Caki2 (cell line): ENCODE measurements around the gene SINHCAF. TPM values are rescaled to one million over a fixed set of nuclear protein-coding genes. Genes with fewer than 3 reads are reported as not detected.
"Not testable (repeated sequence)": the region's sequence is repeated elsewhere in the genome, so short reads cannot be mapped to it uniquely, and the experiment has no call there.

Experiments used
- DNase-seq: peaks from one replicate; pipeline ENCODE4 v3.0.0-alpha.2; 2015; ENCODE audit warnings: low read depth
- in situ Hi-C: cut with HindIII; loops from 2 replicates; pipeline ENCODE4 v1.10.0; 2016; ENCODE audit warnings: low sequenced_read_pairs, low pct_unique_long_range_greater_than_20kb, mixed read lengths
- total RNA-seq: library from RNA; depleted of rRNA; stranded (reverse); fragments of >200 nt; shearing (Covaris generic); gene quantifications from 2 replicates; pipeline ENCODE4 v1.2.3, GENCODE V29; 2014; ENCODE audit warnings: low replicate concordance

SINHCAF gene
- total RNA-seq, 1 experiment from 2014 or later, result 115 TPM

GRCh38 chr12:31279390-31279924, 46.5 kb downstream of the SINHCAF start:
- no peak for DNase-seq
- in situ Hi-C loops, result no loop called here

GRCh38 chr12:31278832-31279231, 47.1 kb downstream of the SINHCAF start:
- DNase-seq, result no peak
- in situ Hi-C loops, result no loop called here

GRCh38 chr12:31278424-31278823, 47.5 kb downstream of the SINHCAF start:
- no peak for DNase-seq
- in situ Hi-C loops, result no loop called here

- no peak for DNase-seq
- in situ Hi-C loops, result no loop called here
These were observed 48.9 kb downstream of the SINHCAF start for GRCh38 chr12:31277081-31277480.

GRCh38 chr12:31275491-31275890, 50.5 kb downstream of the SINHCAF start:
- DNase-seq, result no peak
- in situ Hi-C loops, result no loop called here

- no peak for DNase-seq
- in situ Hi-C loops, result no loop called here
These were observed 51.2 kb downstream of the SINHCAF start for GRCh38 chr12:31274520-31275300.

- in situ Hi-C loops, DNase-seq: not testable (repeated sequence)
These were observed 52.2 kb downstream of the SINHCAF start for GRCh38 chr12:31273794-31274193.

- in situ Hi-C loops, result no loop called here
- DNase-seq, result no peak
These were observed 53.2 kb downstream of the SINHCAF start for GRCh38 chr12:31272607-31273225.

- in situ Hi-C loops, result no loop called here
- no peak for DNase-seq
These were observed 58.0 kb downstream of the SINHCAF start for GRCh38 chr12:31267966-31268365.

GRCh38 chr12:31265722-31266121, 60.2 kb downstream of the SINHCAF start:
- in situ Hi-C loops, result no loop called here
- no peak for DNase-seq

- in situ Hi-C loops, result no loop called here
- no peak for DNase-seq
These were observed 62.3 kb downstream of the SINHCAF start for GRCh38 chr12:31263661-31264060.

GRCh38 chr12:31261744-31262143, 64.2 kb downstream of the SINHCAF start:
- no peak for DNase-seq
- in situ Hi-C loops, result no loop called here

GRCh38 chr12:31260840-31261239, 65.1 kb downstream of the SINHCAF start:
- in situ Hi-C loops, result no loop called here
- no peak for DNase-seq

GRCh38 chr12:31259136-31259886, 66.6 kb downstream of the SINHCAF start:
- in situ Hi-C loops, result no loop called here
- no peak for DNase-seq

GRCh38 chr12:31257784-31258183, 68.2 kb downstream of the SINHCAF start:
- in situ Hi-C loops, result no loop called here
- DNase-seq, result no peak

GRCh38 chr12:31251707-31252611, 74.0 kb downstream of the SINHCAF start:
- DNase-seq, in situ Hi-C loops: not testable (repeated sequence)

- no peak for DNase-seq
- in situ Hi-C loops, result no loop called here
These were observed 75.8 kb downstream of the SINHCAF start for GRCh38 chr12:31250179-31250578.

GRCh38 chr12:31249356-31249755, 76.6 kb downstream of the SINHCAF start:
- in situ Hi-C loops, result no loop called here
- DNase-seq, result no peak
